H1 (cell line): ENCODE results near the gene RNU6-1. TPM values are rescaled to one million over a fixed set of nuclear protein-coding genes. Genes with fewer than 3 reads are reported as not detected.

Experiments
- CTCF ChIA-PET: fragments of 300-600 bp; sonication (Branson Sonifier 250); formaldehyde crosslinking; loops from one replicate; lab custom pipeline; 2021; ENCODE audit not compliant: partially characterized antibody; lab: Charles Lee
- POLR2A ChIA-PET: fragments of 300-600 bp; sonication (Branson Sonifier 250); formaldehyde crosslinking; loops from one replicate; lab custom pipeline; 2021; ENCODE audit warnings: inconsistent platforms; ENCODE audit not compliant: partially characterized antibody; lab: Charles Lee
- DNase-seq, 2 experiments: peaks; one replicate each; pipeline versions ENCODE4 v3.0.0 to v3.0.0-alpha.2; 2010 to 2022; ENCODE audit warnings: low spot score in 2 of 2, low read depth in 1 of 2, mixed read lengths in 1 of 2
- FAIRE-seq: peaks from 2 replicates; lab custom pipeline; 2011; peaks lifted over from hg19 to GRCh38; lab: Jason Lieb, UNC
- H2AFZ ChIP-seq: 2 replicates; pipeline ENCODE4 v1.8.1; 2012; ENCODE audit warnings: low read length, inconsistent platforms
- H2AK5ac ChIP-seq: 2 replicates; pipeline ENCODE4 v1.6.1; 2013; ENCODE audit warnings: low read depth, low read length
- H2BK120ac ChIP-seq: replicated peaks from 2 replicates; pipeline ENCODE3; 2013; ENCODE audit warnings: low read depth, low read length, inconsistent platforms
- H2BK12ac ChIP-seq: 2 replicates; pipeline ENCODE4 v1.6.1; 2013; ENCODE audit warnings: low read depth, low read length
- H2BK15ac ChIP-seq: 2 replicates; pipeline ENCODE4 v1.6.1; 2013; ENCODE audit warnings: low read length
- H2BK20ac ChIP-seq: 2 replicates; pipeline ENCODE4 v1.6.1; 2013; ENCODE audit warnings: low read length
- H2BK5ac ChIP-seq: 2 replicates; pipeline ENCODE4 v1.6.1; 2013; ENCODE audit warnings: low read depth, low read length
- H3K14ac ChIP-seq: 2 replicates; pipeline ENCODE4 v1.6.1; 2013; ENCODE audit warnings: inconsistent platforms; ENCODE audit not compliant: insufficient read length
- H3K18ac ChIP-seq: 2 replicates; pipeline ENCODE4 v1.6.1; 2013; ENCODE audit warnings: low read length; ENCODE audit errors: extremely low read depth
- H3K23ac ChIP-seq: 2 replicates; pipeline ENCODE4 v1.6.1; 2013; ENCODE audit warnings: inconsistent platforms; ENCODE audit not compliant: insufficient read length
- H3K23me2 ChIP-seq: 2 replicates; pipeline ENCODE4 v1.6.1; 2013; ENCODE audit warnings: low read depth, low read length
- H3K27ac ChIP-seq: 2 replicates; pipeline ENCODE4 v1.6.1; 2011; ENCODE audit warnings: low read depth, low read length, inconsistent platforms
- H3K27me3 ChIP-seq, 4 experiments: replicated peaks in 1 of 4; 1 replicate in 1 of 4; 2 replicates in 3 of 4; pipeline versions ENCODE4 v1.6.1 to v1.8.1; 2011 to 2013; ENCODE audit warnings: low read length in 3 of 4, mild to moderate bottlenecking in 3 of 4, inconsistent platforms in 2 of 4, mixed read lengths in 2 of 4, moderate library complexity in 1 of 4; ENCODE audit not compliant: control insufficient read depth in 3 of 4, insufficient read depth in 3 of 4; ENCODE audit errors: extremely low read depth in 1 of 4
- H3K36me3 ChIP-seq, 4 experiments: 2 replicates each; pipeline versions ENCODE4 v1.6.1 to v1.8.1; 2011 to 2013; ENCODE audit warnings: mild to moderate bottlenecking in 4 of 4, low read length in 3 of 4, moderate library complexity in 2 of 4, control low read depth in 1 of 4, inconsistent platforms in 1 of 4; ENCODE audit not compliant: insufficient read depth in 4 of 4, control insufficient read depth in 2 of 4
- H3K4ac ChIP-seq: replicated peaks from 2 replicates; pipeline ENCODE3; 2013; ENCODE audit warnings: low read length, low read depth, mixed read lengths, inconsistent platforms; ENCODE audit not compliant: insufficient read length
- H3K4me1 ChIP-seq, 4 experiments: replicated peaks in 1 of 4; 1 replicate in 1 of 4; 2 replicates in 3 of 4; pipeline versions ENCODE4 v1.6.1 to v1.8.1; 2011 to 2013; ENCODE audit warnings: low read length in 3 of 4, inconsistent platforms in 2 of 4, mixed read lengths in 1 of 4; ENCODE audit not compliant: insufficient read depth in 4 of 4, control insufficient read depth in 3 of 4
- H3K4me2 ChIP-seq, 2 experiments: 2 replicates each; pipeline versions ENCODE4 v1.6.1 to v1.8.1; 2011 to 2013; ENCODE audit warnings: low read depth in 2 of 2, low read length in 2 of 2, control low read depth in 1 of 2, inconsistent platforms in 1 of 2, mild to moderate bottlenecking in 1 of 2; ENCODE audit not compliant: insufficient read depth in 1 of 2
- H3K4me3 ChIP-seq, 4 experiments: fragments of 200-600, 300-600 bp in 1 of 4; sonication (generic), shearing (Covaris generic), sonication (Bioruptor Twin) in 1 of 4; 2 replicates each; pipeline versions ENCODE4 v1.5.1 to v1.8.1; 2011 to 2016; ENCODE audit warnings: low read length in 4 of 4, low read depth in 3 of 4, control low read depth in 2 of 4, inconsistent platforms in 2 of 4, mild to moderate bottlenecking in 2 of 4, mixed read lengths in 1 of 4, moderate library complexity in 1 of 4; ENCODE audit not compliant: insufficient read depth in 2 of 4; ENCODE audit errors: extremely low read depth in 1 of 4
- H3K56ac ChIP-seq: replicated peaks from 2 replicates; pipeline ENCODE3; 2013; ENCODE audit warnings: low read depth, mild to moderate bottlenecking, mixed read lengths, low read length, inconsistent platforms; ENCODE audit not compliant: insufficient read length
- H3K79me1 ChIP-seq: 2 replicates; pipeline ENCODE4 v1.6.1; 2013; ENCODE audit warnings: low read depth, low read length, control low read depth
- H3K79me2 ChIP-seq, 2 experiments: 2 replicates each; pipeline versions ENCODE4 v1.6.1 to v1.8.1; 2012 to 2013; ENCODE audit warnings: low read length in 2 of 2, mild to moderate bottlenecking in 2 of 2, inconsistent platforms in 1 of 2; ENCODE audit not compliant: insufficient read depth in 2 of 2, control insufficient read depth in 1 of 2
- H3K9ac ChIP-seq, 4 experiments: replicated peaks in 1 of 4; 1 replicate in 1 of 4; 2 replicates in 3 of 4; pipeline versions ENCODE4 v1.6.1 to v1.8.1; 2011 to 2013; ENCODE audit warnings: low read depth in 3 of 4, low read length in 3 of 4, control low read depth in 2 of 4, mild to moderate bottlenecking in 2 of 4, moderate library complexity in 2 of 4, inconsistent platforms in 1 of 4; ENCODE audit errors: extremely low read depth in 1 of 4
- H3K9me3 ChIP-seq, 2 experiments: 2 replicates each; pipeline versions ENCODE4 v1.6.1 to v1.8.1; 2012 to 2013; ENCODE audit warnings: mild to moderate bottlenecking in 2 of 2, moderate library complexity in 2 of 2, control low read depth in 1 of 2, inconsistent platforms in 1 of 2, low read depth in 1 of 2, low read length in 1 of 2, mixed read lengths in 1 of 2; ENCODE audit not compliant: insufficient read depth in 2 of 2
- H4K20me1 ChIP-seq, 2 experiments: replicated peaks in 1 of 2; 2 replicates each; pipeline versions ENCODE3 to v1.8.1; 2011 to 2013; ENCODE audit warnings: inconsistent platforms in 2 of 2, low read length in 2 of 2, mild to moderate bottlenecking in 1 of 2; ENCODE audit not compliant: insufficient read depth in 2 of 2, control insufficient read depth in 1 of 2
- H4K5ac ChIP-seq: 2 replicates; pipeline ENCODE4 v1.6.1; 2013; ENCODE audit warnings: low read length, low read depth, mixed read lengths, inconsistent platforms; ENCODE audit not compliant: insufficient read length
- H4K8ac ChIP-seq: 2 replicates; pipeline ENCODE4 v1.8.0; 2013; ENCODE audit warnings: mild to moderate bottlenecking, moderate library complexity, low read length, inconsistent platforms; ENCODE audit not compliant: insufficient read depth; ENCODE audit errors: extremely low read depth
- H4K91ac ChIP-seq: replicated peaks from 2 replicates; pipeline ENCODE3; 2013; ENCODE audit warnings: low read length, mixed read lengths, inconsistent platforms; ENCODE audit not compliant: insufficient read length
- KDM1A ChIP-seq: fragments of 200-600, 300-600 bp; sonication (generic); IDR thresholded peaks from 2 replicates; pipeline ENCODE4 v1.7.1; 2016; ENCODE audit warnings: mild to moderate bottlenecking, low read length, borderline replicate concordance
- TAF1 ChIP-seq: IDR thresholded peaks from 2 replicates; pipeline ENCODE4 v1.6.1; 2011; ENCODE audit warnings: mild to moderate bottlenecking, low read depth, low read length
- WGBS, 2 experiments: shearing (Covaris generic) in 1 of 2; methylation state at CpG; one replicate each; pipeline versions ENCODE4 v1.1.6 to v1.1.7; 2013 to 2015; ENCODE audit warnings: low lambda C conversion rate in 2 of 2, mixed read lengths in 2 of 2, inconsistent platforms in 1 of 2, low coverage in 1 of 2, missing lambda C conversion rate in 1 of 2; ENCODE audit not compliant: insufficient replicate concordance in 2 of 2, insufficient coverage in 1 of 2, insufficient read length in 1 of 2; ENCODE audit errors: extremely low coverage in 1 of 2, missing lambda C conversion rate in 1 of 2; 5-methylcytosine and 5-hydroxymethylcytosine counted together
- polyA plus RNA-seq, 7 experiments: library from polyadenylated mRNA; depleted of rRNA in 3 of 7; stranded (reverse) in 5 of 7; unstranded in 2 of 7; fragments of >200 nt in 5 of 7; fragments of 200-250 nt in 2 of 7; gene quantifications; 1 replicate in 5 of 7; 2 replicates in 1 of 7; 4 replicates in 1 of 7; pipeline versions ENCODE4 v1.2.1 to v1.2.3, GENCODE V29; 2011 to 2013; ENCODE audit warnings: missing spikeins in 2 of 7, mixed read lengths in 2 of 7
- total RNA-seq: library from RNA; stranded (reverse); fragmentation: NEBNext Ultra II Directional; extraction: Animal tissue kit (Norgen Biotek cat#: 25700); gene quantifications from 2 replicates; pipeline ENCODE4 v1.2.1, GENCODE V29; 2021

Gene RNU6-1
- total and polyA plus RNA-seq, 2 of the 8 experiments (the other 6 are each of a cell fraction or from before 2014, with no cell fraction given) = not detected

DNA sequence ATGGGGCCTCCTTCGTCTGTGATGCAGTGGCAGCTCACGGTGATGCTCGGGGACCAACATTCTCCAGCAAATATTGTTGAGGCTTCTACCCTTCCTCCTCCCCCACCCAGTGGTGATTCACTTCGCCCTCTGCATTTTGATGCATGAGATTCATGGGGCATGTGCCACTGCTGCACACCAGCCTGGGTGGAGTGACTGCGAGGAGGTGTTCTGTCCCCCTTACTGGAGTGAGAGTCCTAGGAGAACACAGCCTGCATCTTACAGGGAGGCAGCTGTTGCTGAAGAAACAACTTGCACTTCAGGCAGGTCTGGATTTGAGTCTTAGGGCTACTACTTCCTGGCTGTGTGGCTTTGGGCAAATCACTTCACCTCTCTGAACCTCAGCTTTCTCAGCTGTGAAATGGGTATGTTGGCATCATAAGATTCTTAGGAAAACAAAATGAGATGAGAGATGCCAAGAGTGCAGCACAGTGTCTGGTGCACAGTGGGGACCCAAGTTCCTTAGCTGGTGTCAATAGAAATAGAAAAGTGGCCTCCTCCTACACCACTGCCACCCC lies 24.7 kb downstream of the RNU6-1 start:
- H3K79me2 ChIP-seq = no peaks in the 10 kb centered on the region
- no peak overlapping the region for H4K5ac ChIP-seq
- H3K9me3 ChIP-seq = no peaks in the 10 kb centered on the region
- no peaks in the 10 kb centered on the region for H3K23me2 ChIP-seq
- H3K14ac ChIP-seq = no peak overlapping the region
- peaks cover 0 to 11% (median 8%) of the 10 kb centered on the region in 4 experiments; a peak in 6 of 7 replicates for H3K4me1 ChIP-seq
- H2BK20ac ChIP-seq = no peak overlapping the region
- no peak for TF ChIP-seq TAF1
- peak; percentile 12; the same call in 1 of the 2 replicates for TF ChIP-seq KDM1A
- no peak overlapping the region for H2BK5ac ChIP-seq
- H3K36me3 ChIP-seq = no peaks in the 10 kb centered on the region
- H2AK5ac ChIP-seq = no peak overlapping the region
- ChIA-PET POLR2A (no interaction called here), CTCF (interaction anchor here (0.6 to 2.9 kb wide), 6 partner anchors 8 to 314 kb away, joined by 3 to 7 read pairs (median 3); no protein-coding TSS in a partner anchor)
- H2BK120ac ChIP-seq = no peak overlapping the region
- DNase-seq (no peak), FAIRE-seq (no peak)
- H2BK12ac ChIP-seq = no peak overlapping the region
- no peak overlapping the region for H3K4me3 ChIP-seq
- no peak overlapping the region for H3K23ac ChIP-seq
- H3K4me2 ChIP-seq = no peak overlapping the region
- no peak overlapping the region for H3K4ac ChIP-seq
- peaks cover 0 to 2% of the 10 kb centered on the region in 2 experiments for H4K20me1 ChIP-seq
- 87% methylated on average over 5 of the region's 5 CpGs; no CpG with 5 or more reads in 1 of the 2 experiments for WGBS, 2 experiments
- no peaks in the 10 kb centered on the region; the same call in 1 of the 2 replicates for H3K79me1 ChIP-seq
- H2AFZ ChIP-seq = no peak overlapping the region
- no peak overlapping the region for H4K8ac ChIP-seq
- H3K27me3 ChIP-seq = peaks cover 14 to 27% (median 26%) of the 10 kb centered on the region in 4 experiments
- no peak overlapping the region for H3K9ac ChIP-seq
- H3K27ac ChIP-seq = no peak overlapping the region
- no peak overlapping the region for H3K18ac ChIP-seq
- H2BK15ac ChIP-seq = no peak overlapping the region
- H4K91ac ChIP-seq = no peak overlapping the region
- no peak overlapping the region for H3K56ac ChIP-seq
